Epithelial cell of esophagus (primary cell): ENCODE results near the gene CFAP74.
"Not testable (repeated sequence)": the region's sequence is repeated elsewhere in the genome, so short reads cannot be mapped to it uniquely, and the experiment has no call there.

Experiments used
- DNase-seq: peaks from one replicate; pipeline ENCODE4 v3.0.0; 2010; ENCODE audit warnings: low read depth
- H3K4me3 ChIP-seq: 2 replicates; pipeline ENCODE4 v1.5.1; 2011; ENCODE audit warnings: mild to moderate bottlenecking, low read length, control low read depth
- TF ChIP-seq, protein P1 (sequence below): IDR thresholded peaks from 2 replicates; pipeline ENCODE4 v1.5.1; 2011; ENCODE audit warnings: low read depth, mild to moderate bottlenecking, low read length, control low read depth, inconsistent platforms; ENCODE audit not compliant: insufficient read depth; ENCODE audit errors: missing control alignments

The CFAP74 gene

DNA sequence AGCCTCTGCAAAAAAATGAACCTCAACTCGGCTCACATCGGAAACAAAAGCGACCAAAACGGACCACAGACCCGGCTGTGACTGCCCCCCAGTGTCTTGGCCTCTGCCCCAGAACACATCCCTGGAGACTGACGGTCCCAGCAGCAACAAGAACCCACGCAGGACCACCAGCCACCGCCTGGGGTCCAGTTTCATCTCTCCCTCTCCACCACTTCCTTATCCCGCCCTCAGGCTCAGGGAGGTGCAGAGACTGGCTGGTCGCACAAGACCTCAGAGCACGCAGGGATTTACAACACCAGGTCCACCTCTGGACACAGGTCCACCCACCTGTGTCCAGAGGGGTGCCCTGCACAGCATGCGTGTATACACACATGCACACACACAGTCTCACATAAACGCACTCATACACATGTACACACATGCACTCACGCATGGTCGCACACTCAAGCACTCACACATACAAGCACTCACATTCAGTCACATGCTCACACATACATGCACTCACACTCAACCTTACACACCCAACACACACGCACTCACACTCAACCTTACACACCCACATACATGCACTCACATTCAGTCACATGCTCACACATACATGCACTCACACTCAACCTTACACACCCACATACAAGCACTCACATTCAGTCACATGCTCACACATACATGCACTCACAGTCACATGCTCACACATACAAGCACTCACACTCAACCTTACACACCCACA, 65.9 kb downstream of the CFAP74 start:
- no peak for DNase-seq
- TF ChIP-seq, protein P1, sequence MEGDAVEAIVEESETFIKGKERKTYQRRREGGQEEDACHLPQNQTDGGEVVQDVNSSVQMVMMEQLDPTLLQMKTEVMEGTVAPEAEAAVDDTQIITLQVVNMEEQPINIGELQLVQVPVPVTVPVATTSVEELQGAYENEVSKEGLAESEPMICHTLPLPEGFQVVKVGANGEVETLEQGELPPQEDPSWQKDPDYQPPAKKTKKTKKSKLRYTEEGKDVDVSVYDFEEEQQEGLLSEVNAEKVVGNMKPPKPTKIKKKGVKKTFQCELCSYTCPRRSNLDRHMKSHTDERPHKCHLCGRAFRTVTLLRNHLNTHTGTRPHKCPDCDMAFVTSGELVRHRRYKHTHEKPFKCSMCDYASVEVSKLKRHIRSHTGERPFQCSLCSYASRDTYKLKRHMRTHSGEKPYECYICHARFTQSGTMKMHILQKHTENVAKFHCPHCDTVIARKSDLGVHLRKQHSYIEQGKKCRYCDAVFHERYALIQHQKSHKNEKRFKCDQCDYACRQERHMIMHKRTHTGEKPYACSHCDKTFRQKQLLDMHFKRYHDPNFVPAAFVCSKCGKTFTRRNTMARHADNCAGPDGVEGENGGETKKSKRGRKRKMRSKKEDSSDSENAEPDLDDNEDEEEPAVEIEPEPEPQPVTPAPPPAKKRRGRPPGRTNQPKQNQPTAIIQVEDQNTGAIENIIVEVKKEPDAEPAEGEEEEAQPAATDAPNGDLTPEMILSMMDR: no peak
- no peak overlapping the region for H3K4me3 ChIP-seq

DNA sequence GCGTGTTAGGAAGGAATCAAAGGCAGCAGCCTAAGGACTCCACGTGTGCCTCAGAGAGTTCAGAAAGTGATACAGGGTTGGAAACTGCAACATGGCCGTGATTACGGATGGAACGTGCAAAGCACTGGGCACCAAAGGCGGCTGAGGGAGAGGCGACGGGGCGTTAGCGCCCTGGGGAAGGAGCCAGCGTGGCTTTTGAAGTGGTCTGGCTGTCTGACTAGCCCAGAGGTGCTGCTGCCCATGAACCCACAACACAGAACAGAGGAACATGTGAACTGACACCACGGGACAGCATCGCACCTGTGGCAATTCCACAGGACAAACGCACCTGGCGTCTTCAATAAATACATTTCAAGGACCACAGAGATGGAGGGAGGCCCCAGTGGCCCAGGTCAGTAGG, 66.5 kb downstream of the CFAP74 start:
- H3K4me3 ChIP-seq: no peak overlapping the region

DNA sequence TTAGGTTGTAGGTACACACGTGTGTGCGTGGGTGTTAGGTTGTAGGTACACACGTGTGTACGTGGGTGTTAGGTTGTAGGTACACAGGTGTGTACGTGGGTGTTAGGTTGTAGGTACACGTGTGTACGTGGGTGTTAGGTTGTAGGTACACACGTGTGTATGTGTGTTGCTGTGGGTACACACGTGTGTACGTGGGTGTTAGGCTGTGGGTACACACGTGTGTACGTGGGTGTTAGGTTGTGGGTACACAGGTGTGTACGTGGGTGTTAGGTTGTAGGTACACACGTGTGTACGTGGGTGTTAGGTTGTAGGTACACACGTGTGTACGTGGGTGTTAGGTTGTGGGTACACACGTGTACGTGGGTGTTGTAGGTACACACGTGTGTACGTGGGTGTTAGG, 68.7 kb downstream of the CFAP74 start:
- not testable (repeated sequence) for DNase-seq, H3K4me3 ChIP-seq

More for the DNA sequence above, 66.5 kb downstream of the CFAP74 start:
- DNase-seq: no peak
- TF ChIP-seq, protein P1: no peak

DNA sequence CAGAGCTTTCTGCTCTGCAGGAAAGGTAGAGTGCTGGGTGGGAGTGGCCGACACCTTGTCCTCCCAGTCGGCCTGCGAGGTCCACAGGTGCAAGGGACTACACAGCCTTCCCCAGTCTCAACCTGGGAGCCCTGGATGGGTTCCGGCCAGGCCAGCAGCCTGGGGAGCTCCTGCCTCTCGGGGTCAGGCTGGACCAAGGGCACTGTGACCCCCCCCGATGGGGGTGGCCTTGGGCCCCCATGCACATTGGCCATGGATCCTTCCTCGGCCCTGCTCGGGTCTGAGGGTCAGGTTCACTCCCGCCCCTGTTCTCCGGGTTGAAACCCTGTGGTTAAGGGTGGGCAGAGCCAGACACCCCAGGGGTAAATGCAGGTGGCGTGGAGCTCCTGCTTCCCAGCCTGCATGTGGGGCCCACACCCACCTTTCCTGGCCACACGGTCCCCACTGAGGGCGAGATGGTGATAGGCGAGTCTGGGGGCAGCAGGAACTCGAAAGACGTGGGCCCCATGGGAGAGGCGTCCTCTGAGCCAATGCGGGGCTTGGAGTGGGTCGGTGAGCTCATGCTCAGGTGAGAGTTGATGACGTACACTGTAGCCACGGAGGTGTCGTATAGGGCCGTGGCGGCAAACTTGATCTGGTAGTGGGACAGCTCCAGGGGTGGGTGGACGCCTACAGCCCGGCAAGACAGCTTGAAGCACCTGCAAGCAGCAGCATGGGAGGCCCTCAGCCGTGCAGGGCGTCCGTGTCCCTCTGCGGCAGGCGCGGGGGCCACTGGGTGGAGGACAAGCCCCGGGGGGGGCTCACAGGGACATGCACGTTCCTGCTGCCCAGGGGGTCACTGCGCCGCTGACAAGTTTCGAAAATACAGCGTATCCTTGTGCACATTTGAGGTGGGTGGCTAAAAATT, 73.7 kb downstream of the CFAP74 start:
- TF ChIP-seq, protein P1: no peak
- DNase-seq: no peak
- no peak overlapping the region for H3K4me3 ChIP-seq

DNA sequence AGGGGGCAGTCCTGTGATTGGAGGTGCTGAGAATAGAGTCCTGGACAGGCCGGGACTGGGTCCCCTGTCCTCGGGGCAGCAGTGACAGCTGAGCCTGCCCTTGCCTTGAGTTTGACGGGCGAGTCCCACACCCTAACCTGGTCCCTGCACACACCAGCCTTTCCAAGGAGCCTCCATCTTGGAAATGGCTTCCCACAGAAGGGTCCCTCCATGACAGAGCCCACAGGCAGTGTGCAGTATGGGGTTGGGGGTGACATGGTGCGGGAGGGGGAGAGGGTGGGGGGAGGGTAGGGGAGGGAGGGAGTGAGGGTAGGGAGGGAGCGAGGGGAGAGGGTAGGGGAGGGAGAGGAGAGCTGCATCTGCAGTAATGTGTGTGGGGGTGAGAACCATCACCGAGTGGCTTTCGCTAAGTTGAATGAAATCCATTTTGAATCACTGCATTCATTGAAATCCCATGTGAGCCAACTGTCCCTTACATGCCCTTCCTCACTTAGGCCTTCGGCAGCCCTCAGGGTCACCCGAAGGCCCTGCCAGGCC, 74.4 kb downstream of the CFAP74 start:
- DNase-seq: no peak
- H3K4me3 ChIP-seq: no peak overlapping the region
- TF ChIP-seq, protein P1: no peak

DNA sequence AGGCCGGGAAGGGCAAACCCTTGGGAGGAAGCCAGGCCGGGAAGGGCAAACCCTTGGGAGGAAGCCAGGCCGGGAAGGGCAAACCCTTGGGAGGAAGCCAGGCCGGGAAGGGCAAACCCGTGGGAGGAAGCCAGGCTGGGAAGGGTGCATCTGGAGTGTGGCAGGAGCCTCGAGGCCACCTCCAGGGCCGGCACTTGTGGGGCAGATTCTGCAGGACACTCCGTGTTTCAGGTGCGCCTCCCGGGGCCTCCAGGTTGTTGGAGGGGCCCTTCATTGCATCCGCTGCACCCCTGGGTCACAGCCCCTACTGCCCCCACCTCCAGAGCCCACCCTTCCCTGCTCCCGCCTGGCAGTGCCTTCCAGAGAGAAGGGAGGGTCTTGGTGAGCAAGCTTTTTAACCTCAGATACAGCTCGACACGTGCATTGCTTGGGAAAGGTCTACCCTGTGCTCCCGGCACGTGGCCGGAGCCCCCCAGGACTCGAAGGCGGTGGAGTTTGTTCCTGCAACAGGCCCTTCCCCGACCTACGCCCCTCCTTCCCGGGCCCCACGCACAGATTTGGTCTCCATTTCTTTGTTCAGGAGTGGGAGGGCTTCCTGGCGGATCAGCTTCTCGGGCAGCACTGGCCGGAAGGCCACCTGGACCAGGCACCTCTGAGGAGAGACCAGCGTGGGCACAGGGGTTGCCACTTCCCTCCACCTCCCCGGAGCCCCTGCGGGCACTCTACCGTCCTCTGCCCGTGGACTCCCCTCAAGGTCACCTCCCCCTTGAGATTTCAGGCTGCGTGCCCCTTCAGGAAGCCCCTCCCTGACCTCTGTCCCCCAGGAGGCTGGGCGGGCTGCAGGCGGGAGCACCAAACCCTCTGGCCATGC, 75.1 kb downstream of the CFAP74 start:
- no peak for DNase-seq
- TF ChIP-seq, protein P1: no peak
- H3K4me3 ChIP-seq: no peak overlapping the region

DNA sequence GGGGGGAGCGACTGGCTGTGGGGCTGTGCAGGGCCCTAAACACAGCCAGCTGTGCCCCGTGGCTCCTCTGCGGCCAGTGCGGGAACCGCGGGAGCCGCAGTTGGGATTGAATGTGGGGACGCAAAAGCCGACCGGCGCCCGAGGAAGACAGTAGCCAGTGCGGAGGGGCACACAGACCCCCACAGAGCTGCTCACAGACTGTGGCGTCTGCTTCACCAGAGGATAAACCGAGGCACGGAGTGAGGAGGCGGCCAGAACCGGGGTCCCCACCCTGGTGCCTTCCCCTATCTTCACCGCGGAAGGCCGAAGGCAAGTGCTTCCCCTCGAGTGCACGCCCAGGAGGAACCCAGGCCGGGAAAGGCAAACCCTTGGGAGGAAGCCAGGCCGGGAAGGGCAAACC, 75.8 kb downstream of the CFAP74 start:
- no peak for DNase-seq
- H3K4me3 ChIP-seq: no peak overlapping the region
- TF ChIP-seq, protein P1: no peak
